ENCODE results near the gene FNDC8. TPM values are rescaled to one million over a fixed set of nuclear protein-coding genes. Genes with fewer than 3 reads are reported as not detected.

Gene FNDC8
- polyA plus RNA-seq, 2 of the 4 experiments (the other 2 are of a cell fraction): not detected

DNA sequence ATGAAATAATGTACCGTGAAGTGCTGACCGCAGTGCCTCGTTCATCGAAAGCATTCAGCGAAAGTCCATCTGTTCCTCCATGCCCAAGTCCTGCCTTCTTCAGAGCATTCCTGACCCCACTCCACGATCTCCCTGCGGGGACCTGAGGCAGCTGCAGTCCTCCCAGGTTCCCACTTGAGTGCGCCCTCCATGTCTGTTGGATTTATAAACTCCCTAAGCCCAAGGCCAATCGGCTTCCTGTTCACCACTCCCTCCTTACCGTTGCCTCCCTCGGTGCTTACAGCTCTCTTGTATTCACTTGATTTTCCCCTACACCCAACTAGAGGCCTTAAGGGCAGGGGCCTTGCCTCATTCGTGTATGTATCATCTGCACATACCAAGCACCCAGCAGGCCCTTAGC, 4.6 kb upstream of the FNDC8 start:
- CTCF ChIA-PET: interaction anchor here (1.0 to 13.1 kb wide), 7 partner anchors 10 to 133 kb away, joined by 3 to 297 read pairs (median 16); partner anchors contain the start of gene LIG3

DNA sequence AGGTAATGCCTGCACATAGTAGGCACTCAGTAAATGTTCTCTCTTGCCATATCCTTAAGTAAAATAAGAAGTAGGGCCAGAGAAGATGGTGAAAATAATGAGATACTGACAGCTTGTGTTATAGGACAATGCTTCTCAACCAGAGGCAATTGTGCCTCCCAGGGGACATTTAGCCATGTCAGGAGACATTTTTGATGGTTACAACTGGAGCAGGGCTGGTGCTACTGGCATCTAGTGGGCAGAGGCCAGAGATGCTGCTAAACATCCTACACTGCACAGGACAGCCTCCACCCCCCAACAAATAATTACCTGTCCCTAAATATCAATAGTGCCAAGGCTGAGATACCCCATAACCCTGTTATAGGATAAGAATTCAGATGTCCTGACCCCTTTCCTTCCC, 3.4 kb upstream of the FNDC8 start:
- H3K27ac ChIP-seq: peak overlapping the region in 1 of 2 experiments; percentile 94; a peak in 3 of 6 replicates

More for the DNA sequence above, 4.6 kb upstream of the FNDC8 start:
- Histone ChIP-seq H3K4me1 (peaks cover 27% of the 10 kb centered on the region), H3K9me3 (no peaks in the 10 kb centered on the region), H3K4me2 (no peak overlapping the region), H3K4me3 (no peak overlapping the region), H3K27ac (no peak overlapping the region)
- no peak for FAIRE-seq
- POLR2A ChIA-PET: no interaction called here
- TF ChIP-seq, protein P1, sequence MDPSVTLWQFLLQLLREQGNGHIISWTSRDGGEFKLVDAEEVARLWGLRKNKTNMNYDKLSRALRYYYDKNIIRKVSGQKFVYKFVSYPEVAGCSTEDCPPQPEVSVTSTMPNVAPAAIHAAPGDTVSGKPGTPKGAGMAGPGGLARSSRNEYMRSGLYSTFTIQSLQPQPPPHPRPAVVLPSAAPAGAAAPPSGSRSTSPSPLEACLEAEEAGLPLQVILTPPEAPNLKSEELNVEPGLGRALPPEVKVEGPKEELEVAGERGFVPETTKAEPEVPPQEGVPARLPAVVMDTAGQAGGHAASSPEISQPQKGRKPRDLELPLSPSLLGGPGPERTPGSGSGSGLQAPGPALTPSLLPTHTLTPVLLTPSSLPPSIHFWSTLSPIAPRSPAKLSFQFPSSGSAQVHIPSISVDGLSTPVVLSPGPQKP (IDR thresholded peaks at IDR 0.05; ENCODE audit: low read depth, low read length): no peak
- no peak for TF ChIP-seq ZNF302 (CRISPR knock-in tag; IDR thresholded peaks at IDR 0.05)
- no peak for TF ChIP-seq SMC3 (IDR thresholded peaks at IDR 0.05)
- TF ChIP-seq, protein P2, sequence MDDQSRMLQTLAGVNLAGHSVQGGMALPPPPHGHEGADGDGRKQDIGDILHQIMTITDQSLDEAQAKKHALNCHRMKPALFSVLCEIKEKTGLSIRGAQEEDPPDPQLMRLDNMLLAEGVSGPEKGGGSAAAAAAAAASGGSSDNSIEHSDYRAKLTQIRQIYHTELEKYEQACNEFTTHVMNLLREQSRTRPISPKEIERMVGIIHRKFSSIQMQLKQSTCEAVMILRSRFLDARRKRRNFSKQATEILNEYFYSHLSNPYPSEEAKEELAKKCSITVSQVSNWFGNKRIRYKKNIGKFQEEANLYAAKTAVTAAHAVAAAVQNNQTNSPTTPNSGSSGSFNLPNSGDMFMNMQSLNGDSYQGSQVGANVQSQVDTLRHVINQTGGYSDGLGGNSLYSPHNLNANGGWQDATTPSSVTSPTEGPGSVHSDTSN (IDR thresholded peaks at IDR 0.05): no peak
- TF ChIP-seq HOXB13 (CRISPR knock-in tag; IDR thresholded peaks at IDR 0.05; ENCODE audit: low read depth): no peak
- no peak for TF ChIP-seq GATA3 (IDR thresholded peaks at IDR 0.05; ENCODE audit: borderline replicate concordance)
- TF ChIP-seq, protein P3, sequence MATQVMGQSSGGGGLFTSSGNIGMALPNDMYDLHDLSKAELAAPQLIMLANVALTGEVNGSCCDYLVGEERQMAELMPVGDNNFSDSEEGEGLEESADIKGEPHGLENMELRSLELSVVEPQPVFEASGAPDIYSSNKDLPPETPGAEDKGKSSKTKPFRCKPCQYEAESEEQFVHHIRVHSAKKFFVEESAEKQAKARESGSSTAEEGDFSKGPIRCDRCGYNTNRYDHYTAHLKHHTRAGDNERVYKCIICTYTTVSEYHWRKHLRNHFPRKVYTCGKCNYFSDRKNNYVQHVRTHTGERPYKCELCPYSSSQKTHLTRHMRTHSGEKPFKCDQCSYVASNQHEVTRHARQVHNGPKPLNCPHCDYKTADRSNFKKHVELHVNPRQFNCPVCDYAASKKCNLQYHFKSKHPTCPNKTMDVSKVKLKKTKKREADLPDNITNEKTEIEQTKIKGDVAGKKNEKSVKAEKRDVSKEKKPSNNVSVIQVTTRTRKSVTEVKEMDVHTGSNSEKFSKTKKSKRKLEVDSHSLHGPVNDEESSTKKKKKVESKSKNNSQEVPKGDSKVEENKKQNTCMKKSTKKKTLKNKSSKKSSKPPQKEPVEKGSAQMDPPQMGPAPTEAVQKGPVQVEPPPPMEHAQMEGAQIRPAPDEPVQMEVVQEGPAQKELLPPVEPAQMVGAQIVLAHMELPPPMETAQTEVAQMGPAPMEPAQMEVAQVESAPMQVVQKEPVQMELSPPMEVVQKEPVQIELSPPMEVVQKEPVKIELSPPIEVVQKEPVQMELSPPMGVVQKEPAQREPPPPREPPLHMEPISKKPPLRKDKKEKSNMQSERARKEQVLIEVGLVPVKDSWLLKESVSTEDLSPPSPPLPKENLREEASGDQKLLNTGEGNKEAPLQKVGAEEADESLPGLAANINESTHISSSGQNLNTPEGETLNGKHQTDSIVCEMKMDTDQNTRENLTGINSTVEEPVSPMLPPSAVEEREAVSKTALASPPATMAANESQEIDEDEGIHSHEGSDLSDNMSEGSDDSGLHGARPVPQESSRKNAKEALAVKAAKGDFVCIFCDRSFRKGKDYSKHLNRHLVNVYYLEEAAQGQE (IDR thresholded peaks at IDR 0.05): no peak
- TF ChIP-seq EHF (CRISPR knock-in tag; IDR thresholded peaks at IDR 0.05): no peak
- no peak for TF ChIP-seq ZC3H11A (IDR thresholded peaks at IDR 0.05)
- no peak for TF ChIP-seq EP300 (IDR thresholded peaks at IDR 0.05)
- TF ChIP-seq FOXS1 (CRISPR knock-in tag; IDR thresholded peaks at IDR 0.05): no peak
- TF ChIP-seq RARB (CRISPR knock-in tag; IDR thresholded peaks at IDR 0.05): no peak
- no peak for TF ChIP-seq HOXB5 (CRISPR knock-in tag; IDR thresholded peaks at IDR 0.05)
- TF ChIP-seq HEYL (CRISPR knock-in tag; IDR thresholded peaks at IDR 0.05): no peak
- TF ChIP-seq ZFP36 (IDR thresholded peaks at IDR 0.05; ENCODE audit: borderline replicate concordance, partially characterized antibody): no peak
- TF ChIP-seq KDM1A (IDR thresholded peaks at IDR 0.05; ENCODE audit: low read depth): no peak
- TF ChIP-seq, protein P4, sequence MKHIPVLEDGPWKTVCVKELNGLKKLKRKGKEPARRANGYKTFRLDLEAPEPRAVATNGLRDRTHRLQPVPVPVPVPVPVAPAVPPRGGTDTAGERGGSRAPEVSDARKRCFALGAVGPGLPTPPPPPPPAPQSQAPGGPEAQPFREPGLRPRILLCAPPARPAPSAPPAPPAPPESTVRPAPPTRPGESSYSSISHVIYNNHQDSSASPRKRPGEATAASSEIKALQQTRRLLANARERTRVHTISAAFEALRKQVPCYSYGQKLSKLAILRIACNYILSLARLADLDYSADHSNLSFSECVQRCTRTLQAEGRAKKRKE (CRISPR knock-in tag; IDR thresholded peaks at IDR 0.05; ENCODE audit: low read depth): no peak
- TF ChIP-seq FOSL2 (IDR thresholded peaks at IDR 0.05): no peak
- no peak for TF ChIP-seq FOSL2 (CRISPR knock-in tag; IDR thresholded peaks at IDR 0.05)
- 86% methylated on average over 12 of the region's 12 CpGs for WGBS (ENCODE audit: missing lambda C conversion rate)
- no peak for ATAC-seq
- DNase-seq (ENCODE audit: low read depth in 1 of 2, low spot score in 1 of 2): no peak

More for the DNA sequence above, 3.4 kb upstream of the FNDC8 start:
- ATAC-seq (peak in 1 of 2 experiments; percentile 56; a peak in 3 of 6 replicates), DNase-seq (ENCODE audit: low read depth in 1 of 2, low spot score in 1 of 2) (peak in 1 of 2 experiments; percentile 65), FAIRE-seq (peak; percentile 7)
- Histone ChIP-seq H3K4me1 (peaks cover 27% of the 10 kb centered on the region), H3K9me3 (no peaks in the 10 kb centered on the region), H3K4me2 (peak overlapping the region; percentile 90), H3K4me3 (no peak overlapping the region)
- ChIA-PET POLR2A (interaction anchor here (2.2 kb wide), 1 partner anchor 28 kb away, joined by 9 read pairs; no protein-coding TSS in a partner anchor), CTCF (interaction anchor here (0.7 to 13.1 kb wide), 27 partner anchors 11 to 926 kb away, joined by 3 to 297 read pairs (median 9); partner anchors contain the start of genes LIG3 and RFFL)
- TF ChIP-seq EP300 (IDR thresholded peaks at IDR 0.05) (no peak), SMC3 (IDR thresholded peaks at IDR 0.05) (peak; percentile 58), CBX8 (IDR thresholded peaks at IDR 0.05) (no peak), RAD21 (conservative IDR thresholded peaks at IDR 0.05 in 1 of 2, IDR thresholded peaks at IDR 0.05 in 1 of 2) (peak; percentile 47 to 65; a peak in 4 of 5 replicates)
- TF ChIP-seq, protein P5, sequence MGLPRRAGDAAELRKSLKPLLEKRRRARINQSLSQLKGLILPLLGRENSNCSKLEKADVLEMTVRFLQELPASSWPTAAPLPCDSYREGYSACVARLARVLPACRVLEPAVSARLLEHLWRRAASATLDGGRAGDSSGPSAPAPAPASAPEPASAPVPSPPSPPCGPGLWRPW (IDR thresholded peaks at IDR 0.05): no peak
- TF ChIP-seq, protein P6, sequence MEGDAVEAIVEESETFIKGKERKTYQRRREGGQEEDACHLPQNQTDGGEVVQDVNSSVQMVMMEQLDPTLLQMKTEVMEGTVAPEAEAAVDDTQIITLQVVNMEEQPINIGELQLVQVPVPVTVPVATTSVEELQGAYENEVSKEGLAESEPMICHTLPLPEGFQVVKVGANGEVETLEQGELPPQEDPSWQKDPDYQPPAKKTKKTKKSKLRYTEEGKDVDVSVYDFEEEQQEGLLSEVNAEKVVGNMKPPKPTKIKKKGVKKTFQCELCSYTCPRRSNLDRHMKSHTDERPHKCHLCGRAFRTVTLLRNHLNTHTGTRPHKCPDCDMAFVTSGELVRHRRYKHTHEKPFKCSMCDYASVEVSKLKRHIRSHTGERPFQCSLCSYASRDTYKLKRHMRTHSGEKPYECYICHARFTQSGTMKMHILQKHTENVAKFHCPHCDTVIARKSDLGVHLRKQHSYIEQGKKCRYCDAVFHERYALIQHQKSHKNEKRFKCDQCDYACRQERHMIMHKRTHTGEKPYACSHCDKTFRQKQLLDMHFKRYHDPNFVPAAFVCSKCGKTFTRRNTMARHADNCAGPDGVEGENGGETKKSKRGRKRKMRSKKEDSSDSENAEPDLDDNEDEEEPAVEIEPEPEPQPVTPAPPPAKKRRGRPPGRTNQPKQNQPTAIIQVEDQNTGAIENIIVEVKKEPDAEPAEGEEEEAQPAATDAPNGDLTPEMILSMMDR (IDR thresholded peaks at IDR 0.05): peak; percentile 42

All from A549 (cell line).